Kidney (tissue), 14 donors: ENCODE results near the gene CTIF. TPM values are rescaled to one million over a fixed set of nuclear protein-coding genes. Genes with fewer than 3 reads are reported as not detected.

ENCODE experiments used
- DNase-seq, 5 donors: peaks; one replicate each; pipeline ENCODE4 v3.0.0-alpha.2; 2013 to 2020
- FAIRE-seq: peaks from 2 replicates; lab custom pipeline; 2012; peaks lifted over from hg19 to GRCh38; lab: Jason Lieb, UNC
- H3K27ac ChIP-seq, 2 donors: one replicate each; pipeline ENCODE4 v1.7.0; 2013; ENCODE audit warnings: low read depth in 2 of 2, low read length in 2 of 2, inconsistent platforms in 1 of 2
- H3K27me3 ChIP-seq: one replicate; pipeline ENCODE4 v1.7.1; 2013; ENCODE audit warnings: low read length, inconsistent platforms; ENCODE audit not compliant: control insufficient read depth, insufficient read depth
- H3K36me3 ChIP-seq, 3 donors: one replicate each; pipeline versions ENCODE4 v1.7.0 to v1.7.1; 2013; ENCODE audit warnings: low read length in 3 of 3, control low read depth in 1 of 3, inconsistent platforms in 1 of 3; ENCODE audit not compliant: insufficient read depth in 3 of 3, control insufficient read depth in 2 of 3
- H3K4me1 ChIP-seq, 3 donors: one replicate each; pipeline versions ENCODE4 v1.7.0 to v1.7.1; 2013; ENCODE audit warnings: low read length in 3 of 3, inconsistent platforms in 1 of 3, low read depth in 1 of 3; ENCODE audit not compliant: control insufficient read depth in 2 of 3, insufficient read depth in 2 of 3
- H3K4me3 ChIP-seq, 3 donors: one replicate each; pipeline versions ENCODE4 v1.7.0 to v1.8.1; 2013; ENCODE audit warnings: low read length in 3 of 3, control low read depth in 1 of 3, inconsistent platforms in 1 of 3
- H3K9ac ChIP-seq, 3 donors: one replicate each; pipeline versions ENCODE4 v1.7.0 to v1.7.1; 2013; ENCODE audit warnings: low read length in 3 of 3, control low read depth in 1 of 3, inconsistent platforms in 1 of 3
- H3K9me3 ChIP-seq, 3 donors: one replicate each; pipeline versions ENCODE4 v1.7.0 to v1.7.1; 2013; ENCODE audit warnings: low read length in 3 of 3, control low read depth in 1 of 3, inconsistent platforms in 1 of 3; ENCODE audit not compliant: control insufficient read depth in 2 of 3, insufficient read depth in 1 of 3
- CTCF ChIP-seq: IDR thresholded peaks from 3 replicates; pipeline ENCODE4 v1.5.1; 2012; ENCODE audit warnings: mild to moderate bottlenecking, moderate library complexity, borderline replicate concordance; ENCODE audit not compliant: insufficient read depth; ENCODE audit errors: extremely low read depth
- intact Hi-C: fragments of 100-400 bp; cut with DNase I; formaldehyde crosslinking; loops from one replicate; pipeline ENCODE4 v1.11.1; 2022
- polyA plus RNA-seq: library from polyadenylated mRNA; stranded (reverse); fragments of 350-450 nt; fragmentation: Illumina TruSeq; extraction: RNeasy Lipid Tissue Mini Kit (QIAGEN cat#74804); gene quantifications from one replicate; pipeline ENCODE4 v1.2.3, GENCODE V29; 2014; ENCODE audit warnings: low read depth, low replicate concordance; ENCODE audit not compliant: insufficient read depth
- total RNA-seq: library from RNA; stranded (reverse); fragmentation: NEBNext Ultra II Directional; extraction: Animal tissue kit (Norgen Biotek cat#: 25700); gene quantifications from one replicate; pipeline ENCODE4 v1.2.1, GENCODE V29; 2021
- donor health status: control.
- donor health status: control.
- donor health status: control.
- donor health status: control.
- donor health status: control.
- donor health status: DM: yes; HTN: yes; CAD: no.
- donor health status: Normal renal cell carcinoma (clear cell type).

The CTIF gene
- total and polyA plus RNA-seq, 2 donors from 2014 or later: 37.3 to 41.9 TPM

- no peak for FAIRE-seq
Measured at GRCh38 chr18:48901145-48902022, 362.6 kb downstream of the CTIF start.

GRCh38 chr18:48902023-48902855 lies 363.4 kb downstream of the CTIF start:
- peak overlapping the region in 1 of 3 donors; percentile 8 for H3K9ac ChIP-seq
- H3K27ac ChIP-seq: peak overlapping the region; percentile 69 to 76
- TF ChIP-seq CTCF: no peak
- no peaks in the 10 kb centered on the region for H3K27me3 ChIP-seq
- FAIRE-seq (no peak), DNase-seq (peak; percentile 87 to 98 (median 90))
- H3K4me1 ChIP-seq: peaks cover 0 to 15% (median 12%) of the 10 kb centered on the region in 3 donors
- no peak overlapping the region for H3K4me3 ChIP-seq
- H3K9me3 ChIP-seq: peaks cover 0 to 7% (median 2%) of the 10 kb centered on the region in 3 donors
- no peaks in the 10 kb centered on the region for H3K36me3 ChIP-seq
- intact Hi-C loops: no loop called here

More at GRCh38 chr18:48901145-48902022, 362.6 kb downstream of the CTIF start:
- DNase-seq: peak in 1 of 5 donors; percentile 25
- no peaks in the 10 kb centered on the region for H3K27me3 ChIP-seq
- TF ChIP-seq CTCF: no peak
- H3K9ac ChIP-seq: no peak overlapping the region
- intact Hi-C loops: no loop called here
- H3K4me1 ChIP-seq: peaks cover 0 to 15% (median 12%) of the 10 kb centered on the region in 3 donors
- H3K4me3 ChIP-seq: no peak overlapping the region
- H3K36me3 ChIP-seq: no peaks in the 10 kb centered on the region
- H3K27ac ChIP-seq: peak overlapping the region; percentile 24 to 65
- peaks cover 0 to 7% (median 2%) of the 10 kb centered on the region in 3 donors for H3K9me3 ChIP-seq

GRCh38 chr18:48902856-48903601 lies 364.2 kb downstream of the CTIF start:
- intact Hi-C loops: no loop called here

More at GRCh38 chr18:48902856-48903601, 364.2 kb downstream of the CTIF start:
- DNase-seq (peak in 2 of 5 donors; percentile 26 to 93), FAIRE-seq (no peak)
- no peaks in the 10 kb centered on the region for H3K36me3 ChIP-seq
- H3K27ac ChIP-seq: peak overlapping the region in 1 of 2 donors; percentile 76
- peak overlapping the region in 1 of 3 donors; percentile 8 for H3K9ac ChIP-seq
- no peak overlapping the region for H3K4me3 ChIP-seq
- peaks cover 0 to 15% (median 12%) of the 10 kb centered on the region in 3 donors for H3K4me1 ChIP-seq
- H3K9me3 ChIP-seq: peaks cover 0 to 7% (median 2%) of the 10 kb centered on the region in 3 donors
- TF ChIP-seq CTCF: no peak
- H3K27me3 ChIP-seq: no peaks in the 10 kb centered on the region
